ENCODE results near the gene RNF157. TPM values are rescaled to one million over a fixed set of nuclear protein-coding genes. Genes with fewer than 3 reads are reported as not detected.

Gene RNF157
- total RNA-seq, 6 donors from 2014 or later: 1.1 to 14.7 (median 2.5) TPM

GRCh38 chr17:76223802-76224201 is 16.5 kb downstream of the RNF157 start:
- H3K27ac ChIP-seq: no peak overlapping the region
- H3K36me3 ChIP-seq: no peaks in the 10 kb centered on the region
- DNase-seq (no peak), ATAC-seq (ENCODE audit: low FRiP score in 2 of 2) (no peak)
- 94 to 100% methylated on average over 1 of the region's 1 CpG for WGBS, 2 donors
- H3K4me1 ChIP-seq: no peaks in the 10 kb centered on the region
- TF ChIP-seq POLR2AphosphoS5 (IDR thresholded peaks at IDR 0.05) (no peak), EP300 (IDR thresholded peaks at IDR 0.05) (no peak), POLR2A (IDR thresholded peaks at IDR 0.05) (no peak), CTCF (IDR thresholded peaks at IDR 0.05) (no peak)
- H3K4me3 ChIP-seq: no peak overlapping the region
- no peaks in the 10 kb centered on the region for H3K9me3 ChIP-seq
- H3K27me3 ChIP-seq: no peaks in the 10 kb centered on the region

- Histone ChIP-seq H3K4me3 (no peak overlapping the region), H3K4me1 (no peaks in the 10 kb centered on the region), H3K27ac (no peak overlapping the region), H3K36me3 (no peaks in the 10 kb centered on the region), H3K27me3 (no peaks in the 10 kb centered on the region), H3K9me3 (no peaks in the 10 kb centered on the region)
- ATAC-seq (ENCODE audit: low FRiP score in 2 of 2): no peak
- DNase-seq: no peak
- WGBS, 2 donors: 89 to 91% methylated on average over 7 of the region's 7 CpGs
- TF ChIP-seq POLR2A (IDR thresholded peaks at IDR 0.05) (no peak), EP300 (IDR thresholded peaks at IDR 0.05) (no peak), POLR2AphosphoS5 (IDR thresholded peaks at IDR 0.05) (no peak), CTCF (IDR thresholded peaks at IDR 0.05) (no peak)
Measured at GRCh38 chr17:76219670-76220383, 20.5 kb downstream of the RNF157 start.

- DNase-seq: no peak
- ATAC-seq (ENCODE audit: low FRiP score in 2 of 2): no peak
- no peak overlapping the region for H3K4me3 ChIP-seq
- no peak for TF ChIP-seq POLR2A (IDR thresholded peaks at IDR 0.05)
- no peak for TF ChIP-seq POLR2AphosphoS5 (IDR thresholded peaks at IDR 0.05)
- TF ChIP-seq EP300 (IDR thresholded peaks at IDR 0.05): no peak
- TF ChIP-seq CTCF (IDR thresholded peaks at IDR 0.05): no peak
- WGBS, 2 donors: 97 to 98% methylated on average over 3 of the region's 3 CpGs
- H3K4me1 ChIP-seq: no peaks in the 10 kb centered on the region
- H3K9me3 ChIP-seq: no peaks in the 10 kb centered on the region
- H3K27me3 ChIP-seq: no peaks in the 10 kb centered on the region
- H3K36me3 ChIP-seq: no peaks in the 10 kb centered on the region
- no peak overlapping the region for H3K27ac ChIP-seq
Measured at GRCh38 chr17:76217081-76217480, 23.2 kb downstream of the RNF157 start.

- Histone ChIP-seq H3K4me3 (no peak overlapping the region), H3K36me3 (no peaks in the 10 kb centered on the region), H3K9me3 (no peaks in the 10 kb centered on the region), H3K27ac (no peak overlapping the region), H3K4me1 (no peaks in the 10 kb centered on the region), H3K27me3 (no peaks in the 10 kb centered on the region)
- DNase-seq (no peak), ATAC-seq (ENCODE audit: low FRiP score in 2 of 2) (no peak)
- TF ChIP-seq EP300 (IDR thresholded peaks at IDR 0.05) (no peak), POLR2A (IDR thresholded peaks at IDR 0.05) (no peak), CTCF (IDR thresholded peaks at IDR 0.05) (no peak), POLR2AphosphoS5 (IDR thresholded peaks at IDR 0.05) (no peak)
- WGBS, 2 donors: 93 to 94% methylated on average over 2 of the region's 2 CpGs
Measured at GRCh38 chr17:76213491-76213890, 26.8 kb downstream of the RNF157 start.

GRCh38 chr17:76208120-76208519 is 32.2 kb downstream of the RNF157 start:
- WGBS, 2 donors: 92 to 93% methylated on average over 1 of the region's 1 CpG
- no peak for ATAC-seq (ENCODE audit: low FRiP score in 2 of 2)
- no peaks in the 10 kb centered on the region for H3K9me3 ChIP-seq

More at GRCh38 chr17:76208120-76208519, 32.2 kb downstream of the RNF157 start:
- no peak overlapping the region for H3K4me3 ChIP-seq
- H3K27me3 ChIP-seq: no peaks in the 10 kb centered on the region
- DNase-seq: no peak
- TF ChIP-seq POLR2A (IDR thresholded peaks at IDR 0.05): no peak
- no peak for TF ChIP-seq POLR2AphosphoS5 (IDR thresholded peaks at IDR 0.05)
- no peak for TF ChIP-seq EP300 (IDR thresholded peaks at IDR 0.05)
- TF ChIP-seq CTCF (IDR thresholded peaks at IDR 0.05): no peak
- H3K27ac ChIP-seq: no peak overlapping the region
- no peaks in the 10 kb centered on the region for H3K36me3 ChIP-seq
- no peaks in the 10 kb centered on the region for H3K4me1 ChIP-seq
